Suprapubic skin (tissue), 4 donors: ENCODE measurements around the gene ADGRD2. TPM values are rescaled to one million over a fixed set of nuclear protein-coding genes. Genes with fewer than 3 reads are reported as not detected.

ENCODE experiments used
- DNase-seq, 2 donors: peaks; one replicate each; pipeline ENCODE4 v3.0.0-alpha.2; 2019; ENCODE audit warnings: low spot score in 2 of 2
- H3K27ac ChIP-seq: fragments of 200-600 bp; sonication (generic); one replicate; pipeline ENCODE4 v1.5.1; 2019
- H3K27me3 ChIP-seq: fragments of 200-600 bp; sonication (generic); one replicate; pipeline ENCODE4 v1.5.1; 2019
- H3K36me3 ChIP-seq: fragments of 200-600 bp; sonication (generic); one replicate; pipeline ENCODE4 v1.5.1; 2019
- H3K4me1 ChIP-seq: fragments of 200-600 bp; sonication (generic); one replicate; pipeline ENCODE4 v1.5.1; 2019
- H3K4me3 ChIP-seq: fragments of 200-600 bp; sonication (generic); one replicate; pipeline ENCODE4 v1.5.1; 2019; ENCODE audit warnings: mild to moderate bottlenecking
- H3K9me3 ChIP-seq: fragments of 200-600 bp; sonication (generic); one replicate; pipeline ENCODE4 v1.5.1; 2019
- CTCF ChIP-seq, 2 donors: fragments of 200-600 bp in 1 of 2; fragments of 450-650 bp in 1 of 2; sonication (generic) in 1 of 2; IDR thresholded peaks; one replicate each; pipeline ENCODE4 v1.5.1; 2016 to 2019; ENCODE audit warnings: antibody characterized with exemption in 2 of 2, mild to moderate bottlenecking in 1 of 2, moderate library complexity in 1 of 2
- EP300 ChIP-seq: sonication (generic); formaldehyde crosslinking; IDR thresholded peaks from one replicate; pipeline ENCODE4 v1.6.1; 2017; ENCODE audit warnings: antibody characterized with exemption
- POLR2A ChIP-seq, 2 donors: fragments of 450-650 bp; IDR thresholded peaks; one replicate each; pipeline ENCODE4 v1.6.1; 2017; ENCODE audit warnings: antibody characterized with exemption in 2 of 2, mild to moderate bottlenecking in 2 of 2, moderate library complexity in 2 of 2
- POLR2AphosphoS5 ChIP-seq, 3 donors: sonication (generic); formaldehyde crosslinking; IDR thresholded peaks; one replicate each; pipeline ENCODE4 v1.6.1; 2017; ENCODE audit warnings: antibody characterized with exemption in 3 of 3
- WGBS: methylation state at CpG from one replicate; pipeline ENCODE4 v1.1.5; 2018; 5-methylcytosine and 5-hydroxymethylcytosine counted together
- total RNA-seq, 4 donors: library from RNA; depleted of rRNA; stranded (reverse); fragments of >200 nt; gene quantifications; one replicate each; pipeline ENCODE4 v1.1.0, GENCODE V29; 2016

Gene ADGRD2
- total RNA-seq, 4 donors from 2014 or later, result 0.31 to 7.7 TPM; not detected in 2

DNA sequence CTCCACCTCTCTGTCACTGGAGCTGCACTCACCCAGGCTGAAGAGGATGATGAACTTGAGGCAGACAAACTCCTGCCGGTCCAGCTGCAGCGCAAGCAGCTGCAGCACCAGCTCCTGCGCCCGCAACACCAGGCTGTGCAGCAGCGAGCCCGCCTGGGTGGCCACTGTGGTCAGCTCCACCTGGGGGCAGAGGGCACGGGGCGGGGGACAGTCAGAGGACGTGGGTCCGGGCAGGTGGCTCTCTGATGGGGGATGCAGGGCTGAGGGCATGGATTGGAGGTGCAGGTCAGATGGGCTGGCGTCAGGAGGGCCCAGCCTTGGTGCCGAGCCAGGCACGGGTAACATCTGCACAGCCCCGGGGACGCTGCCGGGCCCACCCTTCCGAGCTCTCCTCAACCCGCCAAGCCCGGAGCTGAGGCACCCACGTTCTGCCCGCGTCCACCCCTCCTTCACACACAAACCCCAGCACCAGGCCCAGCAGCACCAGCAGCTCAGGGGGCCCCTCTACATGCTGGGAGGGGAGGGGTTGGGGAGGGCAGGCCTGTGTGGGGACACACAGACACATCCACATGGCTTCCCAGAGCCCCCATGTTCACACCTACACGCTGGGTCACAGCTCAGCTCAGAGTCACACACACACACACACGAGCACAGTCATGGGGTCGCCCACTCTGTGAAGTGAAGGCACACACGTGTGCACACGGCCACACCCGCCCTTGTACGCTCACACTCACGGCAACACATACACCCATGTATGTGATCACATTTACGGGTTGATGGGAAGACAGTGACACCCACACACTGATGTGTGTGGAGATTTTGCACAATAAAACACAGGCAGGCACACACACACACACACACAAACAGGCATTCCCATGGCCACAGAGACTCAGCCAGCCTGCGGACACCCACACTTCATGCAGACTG is 41.1 kb downstream of the ADGRD2 start:
- H3K4me3 ChIP-seq, result no peak overlapping the region
- TF ChIP-seq CTCF (IDR thresholded peaks at IDR 0.05) (no peak), POLR2A (IDR thresholded peaks at IDR 0.05) (no peak), POLR2AphosphoS5 (IDR thresholded peaks at IDR 0.05) (no peak), EP300 (no peak)
- peaks cover 2% of the 10 kb centered on the region for H3K4me1 ChIP-seq
- no peak for DNase-seq
- H3K9me3 ChIP-seq, result no peaks in the 10 kb centered on the region
- H3K27me3 ChIP-seq, result peaks cover 63% of the 10 kb centered on the region
- no peak overlapping the region for H3K27ac ChIP-seq
- WGBS, result 74% methylated on average over 14 of the region's 32 CpGs
- no peaks in the 10 kb centered on the region for H3K36me3 ChIP-seq

- H3K27me3 ChIP-seq, result peaks cover 49% of the 10 kb centered on the region
These were observed 42.6 kb downstream of the ADGRD2 start for GRCh38 chr9:124492818-124493217.

DNA sequence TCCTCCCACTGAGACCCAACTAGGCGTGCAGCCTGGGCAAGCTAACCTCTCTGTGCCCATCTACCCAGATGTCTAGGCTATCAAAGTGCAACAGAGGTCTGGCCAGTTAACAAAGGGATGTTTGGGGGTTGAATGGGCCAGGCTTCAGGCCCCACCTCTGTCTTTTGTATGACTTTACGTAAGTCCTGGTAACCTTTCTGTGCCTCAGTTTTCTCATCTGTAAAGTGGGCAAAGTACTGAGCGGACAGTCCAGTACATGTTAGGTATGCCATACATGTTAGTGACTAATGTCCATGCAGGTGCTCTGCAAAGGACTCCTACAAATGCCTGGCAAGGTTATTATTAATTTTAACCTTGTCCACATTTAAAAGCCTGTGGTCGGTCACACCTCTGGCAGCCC is 43.0 kb downstream of the ADGRD2 start:
- no peak for TF ChIP-seq CTCF (IDR thresholded peaks at IDR 0.05)
- TF ChIP-seq POLR2AphosphoS5 (IDR thresholded peaks at IDR 0.05), result no peak
- no peak for TF ChIP-seq POLR2A (IDR thresholded peaks at IDR 0.05)
- TF ChIP-seq EP300, result no peak
- Histone ChIP-seq H3K4me3 (no peak overlapping the region), H3K36me3 (no peaks in the 10 kb centered on the region), H3K4me1 (no peaks in the 10 kb centered on the region), H3K27ac (no peak overlapping the region), H3K27me3 (peaks cover 49% of the 10 kb centered on the region), H3K9me3 (no peaks in the 10 kb centered on the region)
- 89% methylated on average over 3 of the region's 4 CpGs for WGBS
- DNase-seq, result no peak

More at GRCh38 chr9:124492818-124493217, 42.6 kb downstream of the ADGRD2 start:
- no peaks in the 10 kb centered on the region for H3K9me3 ChIP-seq
- WGBS, result 72% methylated on average over 6 of the region's 19 CpGs
- H3K4me1 ChIP-seq, result no peaks in the 10 kb centered on the region
- no peak overlapping the region for H3K4me3 ChIP-seq
- TF ChIP-seq CTCF (IDR thresholded peaks at IDR 0.05) (no peak), EP300 (no peak), POLR2A (IDR thresholded peaks at IDR 0.05) (no peak), POLR2AphosphoS5 (IDR thresholded peaks at IDR 0.05) (no peak)
- no peak for DNase-seq
- no peaks in the 10 kb centered on the region for H3K36me3 ChIP-seq
- H3K27ac ChIP-seq, result no peak overlapping the region

DNA sequence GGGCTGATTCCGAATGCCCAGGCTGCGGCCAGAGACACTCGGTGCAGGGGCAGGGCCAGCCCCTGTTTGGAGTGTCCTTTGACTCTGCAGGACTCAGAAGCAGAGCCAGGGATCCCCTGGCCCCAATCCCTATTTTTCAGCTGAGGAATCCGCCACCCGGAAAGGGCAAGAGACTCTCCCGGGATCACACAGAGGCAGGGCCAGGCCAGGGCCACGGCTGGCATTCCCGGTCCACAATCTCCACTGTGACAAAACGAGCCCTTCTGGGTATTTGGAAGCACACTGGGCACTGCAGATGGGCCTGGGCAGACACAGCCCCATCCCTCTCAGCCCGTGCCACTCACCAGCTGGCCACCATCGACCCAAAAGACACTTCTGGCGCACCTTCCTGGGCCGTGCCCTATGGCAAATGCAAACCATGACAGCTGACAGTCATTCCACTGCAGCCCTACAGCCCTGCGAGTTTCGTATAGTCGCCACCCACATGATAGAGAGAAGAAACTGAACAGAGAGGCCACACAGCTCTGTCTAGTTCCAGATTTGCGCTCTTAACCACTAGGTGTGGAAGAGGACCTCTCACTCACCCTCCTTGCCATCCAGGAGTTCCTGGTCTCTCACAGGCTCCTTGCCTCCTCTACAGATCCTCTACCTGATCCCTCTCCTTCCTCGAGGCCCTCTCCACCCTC is 43.7 kb downstream of the ADGRD2 start:
- peaks cover 48% of the 10 kb centered on the region for H3K27me3 ChIP-seq
- DNase-seq, result no peak
- no peak overlapping the region for H3K4me3 ChIP-seq
- TF ChIP-seq CTCF (IDR thresholded peaks at IDR 0.05) (no peak), POLR2AphosphoS5 (IDR thresholded peaks at IDR 0.05) (no peak), EP300 (no peak), POLR2A (IDR thresholded peaks at IDR 0.05) (no peak)
- H3K4me1 ChIP-seq, result no peaks in the 10 kb centered on the region
- no peaks in the 10 kb centered on the region for H3K36me3 ChIP-seq
- no peaks in the 10 kb centered on the region for H3K9me3 ChIP-seq
- no peak overlapping the region for H3K27ac ChIP-seq
- 71% methylated on average over 11 of the region's 18 CpGs for WGBS
